IPS-18a (cell line): ENCODE results near the gene ADGRL3.

Experiments used
- H3K27ac ChIP-seq: one replicate; pipeline ENCODE4 v1.5.1; 2013; ENCODE audit warnings: low read length
- H3K27me3 ChIP-seq: one replicate; pipeline ENCODE4 v1.6.1; 2013; ENCODE audit warnings: mild to moderate bottlenecking, low read length; ENCODE audit not compliant: control insufficient read depth, insufficient read depth
- H3K36me3 ChIP-seq: one replicate; pipeline ENCODE4 v1.6.1; 2013; ENCODE audit warnings: low read depth, low read length; ENCODE audit not compliant: control insufficient read depth
- H3K4me1 ChIP-seq: one replicate; pipeline ENCODE4 v1.6.1; 2013; ENCODE audit warnings: low read depth, low read length; ENCODE audit not compliant: control insufficient read depth
- H3K4me3 ChIP-seq: one replicate; pipeline ENCODE4 v1.5.1; 2013; ENCODE audit warnings: low read length
- H3K9ac ChIP-seq: one replicate; pipeline ENCODE4 v1.6.1; 2013; ENCODE audit warnings: mild to moderate bottlenecking, low read length, moderate library complexity
- H3K9me3 ChIP-seq: one replicate; pipeline ENCODE4 v1.6.1; 2013; ENCODE audit warnings: low read depth, low read length; ENCODE audit not compliant: control insufficient read depth

ADGRL3 gene

GRCh38 chr4:61571761-61572559, 371.8 kb downstream of the ADGRL3 start:
- Histone ChIP-seq H3K27ac (no peak overlapping the region), H3K27me3 (no peaks in the 10 kb centered on the region), H3K9me3 (no peaks in the 10 kb centered on the region), H3K36me3 (no peaks in the 10 kb centered on the region), H3K4me3 (no peak overlapping the region), H3K9ac (no peak overlapping the region), H3K4me1 (no peaks in the 10 kb centered on the region)

DNA sequence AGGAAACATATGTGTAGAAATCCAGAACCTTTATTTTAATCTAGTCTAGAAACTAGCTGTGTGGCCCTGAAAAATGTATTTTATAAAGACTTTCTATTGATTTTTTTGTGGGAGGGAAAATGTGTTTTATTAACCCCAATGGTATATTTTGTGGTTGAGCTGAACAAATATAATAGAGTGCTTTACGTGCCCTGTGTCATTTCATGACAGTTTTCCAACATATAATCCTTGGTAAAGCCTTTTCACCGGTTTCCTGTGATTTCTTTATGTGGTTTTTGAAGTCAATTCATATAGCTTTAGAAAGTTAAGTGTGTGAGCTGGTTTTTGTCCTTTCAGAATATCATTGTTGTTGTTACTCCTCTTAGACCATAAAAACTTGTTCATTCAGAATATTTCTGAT, 375.7 kb downstream of the ADGRL3 start:
- no peaks in the 10 kb centered on the region for H3K27me3 ChIP-seq

GRCh38 chr4:61579786-61580185, 379.7 kb downstream of the ADGRL3 start:
- no peaks in the 10 kb centered on the region for H3K27me3 ChIP-seq
- no peak overlapping the region for H3K27ac ChIP-seq
- no peaks in the 10 kb centered on the region for H3K36me3 ChIP-seq
- no peaks in the 10 kb centered on the region for H3K4me1 ChIP-seq
- no peak overlapping the region for H3K9ac ChIP-seq
- H3K9me3 ChIP-seq = no peaks in the 10 kb centered on the region
- no peak overlapping the region for H3K4me3 ChIP-seq

More for the DNA sequence above, 375.7 kb downstream of the ADGRL3 start:
- H3K9me3 ChIP-seq = no peaks in the 10 kb centered on the region
- H3K4me3 ChIP-seq = no peak overlapping the region
- no peak overlapping the region for H3K27ac ChIP-seq
- H3K36me3 ChIP-seq = no peaks in the 10 kb centered on the region
- H3K9ac ChIP-seq = no peak overlapping the region
- no peaks in the 10 kb centered on the region for H3K4me1 ChIP-seq

GRCh38 chr4:61580721-61581377, 380.7 kb downstream of the ADGRL3 start:
- H3K9me3 ChIP-seq = no peaks in the 10 kb centered on the region
- no peaks in the 10 kb centered on the region for H3K36me3 ChIP-seq
- no peaks in the 10 kb centered on the region for H3K4me1 ChIP-seq
- H3K27ac ChIP-seq = no peak overlapping the region
- no peak overlapping the region for H3K4me3 ChIP-seq
- H3K9ac ChIP-seq = no peak overlapping the region
- H3K27me3 ChIP-seq = no peaks in the 10 kb centered on the region

- H3K36me3 ChIP-seq = no peaks in the 10 kb centered on the region
- no peak overlapping the region for H3K4me3 ChIP-seq
- H3K9me3 ChIP-seq = no peaks in the 10 kb centered on the region
- no peak overlapping the region for H3K27ac ChIP-seq
- no peaks in the 10 kb centered on the region for H3K4me1 ChIP-seq
- no peak overlapping the region for H3K9ac ChIP-seq
- H3K27me3 ChIP-seq = no peaks in the 10 kb centered on the region
Measured at GRCh38 chr4:61583696-61584095, 383.6 kb downstream of the ADGRL3 start.

- H3K9ac ChIP-seq = no peak overlapping the region
- H3K27ac ChIP-seq = no peak overlapping the region
- H3K4me3 ChIP-seq = no peak overlapping the region
- H3K9me3 ChIP-seq = no peaks in the 10 kb centered on the region
- no peaks in the 10 kb centered on the region for H3K36me3 ChIP-seq
- no peaks in the 10 kb centered on the region for H3K27me3 ChIP-seq
- H3K4me1 ChIP-seq = no peaks in the 10 kb centered on the region
Measured at GRCh38 chr4:61588621-61589402, 388.7 kb downstream of the ADGRL3 start.

DNA sequence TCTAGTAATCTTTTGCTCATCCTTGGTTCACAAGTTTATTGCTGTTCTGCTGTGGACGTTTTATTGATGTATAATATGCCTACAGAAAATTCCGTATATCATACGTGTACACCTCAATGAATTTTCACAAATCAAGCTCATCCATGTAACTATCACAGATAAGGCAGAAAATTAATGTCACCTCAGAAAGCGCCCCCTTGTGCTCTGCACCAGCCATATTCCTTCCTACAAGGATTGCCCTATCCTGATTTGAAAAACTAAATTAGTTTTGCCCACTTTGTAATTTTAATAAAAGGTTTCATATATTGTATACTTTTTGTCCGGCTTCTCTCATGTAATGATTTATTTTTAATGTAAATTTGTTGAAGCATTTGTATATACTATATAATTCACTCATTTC, 390.8 kb downstream of the ADGRL3 start:
- Histone ChIP-seq H3K4me3 (no peak overlapping the region), H3K36me3 (no peaks in the 10 kb centered on the region), H3K9me3 (no peaks in the 10 kb centered on the region), H3K27me3 (no peaks in the 10 kb centered on the region), H3K9ac (no peak overlapping the region), H3K4me1 (no peaks in the 10 kb centered on the region), H3K27ac (no peak overlapping the region)

DNA sequence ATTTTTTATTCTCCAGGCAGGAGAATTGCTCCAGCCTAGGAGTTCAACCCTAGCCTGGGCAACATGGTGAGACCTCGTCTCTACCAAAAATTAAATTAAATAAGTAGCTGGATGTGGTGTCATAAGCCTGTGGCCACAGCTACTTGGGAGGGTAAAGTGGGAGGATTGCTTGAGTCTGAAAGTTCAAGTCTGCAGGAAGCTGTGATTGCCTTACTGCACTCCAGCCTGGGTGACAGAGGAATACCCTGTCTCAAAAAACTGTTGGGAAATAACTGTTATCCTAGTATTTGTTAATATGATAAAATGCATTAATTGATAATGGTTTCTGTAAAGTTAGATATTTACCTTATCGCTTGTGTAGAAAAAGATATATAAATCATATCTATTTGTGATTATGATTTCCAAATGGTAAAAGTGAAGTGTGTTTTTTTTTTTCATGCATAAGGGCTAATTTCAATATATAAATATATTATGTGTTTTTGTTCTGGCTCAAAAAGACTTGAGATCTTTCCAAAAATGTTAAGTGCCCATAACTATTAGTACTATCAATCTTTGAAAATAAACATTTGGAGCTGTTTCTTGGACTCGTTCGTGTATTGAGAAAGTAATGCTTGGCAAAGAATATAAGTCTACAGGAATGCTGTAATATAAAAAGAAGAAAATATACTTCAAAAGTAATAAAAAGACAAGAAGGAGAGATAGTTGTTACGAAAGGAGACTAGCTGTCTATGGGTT, 396.6 kb downstream of the ADGRL3 start:
- no peak overlapping the region for H3K9ac ChIP-seq
- H3K9me3 ChIP-seq = no peaks in the 10 kb centered on the region
- no peaks in the 10 kb centered on the region for H3K36me3 ChIP-seq
- H3K27ac ChIP-seq = no peak overlapping the region
- H3K4me1 ChIP-seq = no peaks in the 10 kb centered on the region
- H3K27me3 ChIP-seq = no peaks in the 10 kb centered on the region
- H3K4me3 ChIP-seq = no peak overlapping the region

- Histone ChIP-seq H3K9ac (no peak overlapping the region), H3K27me3 (no peaks in the 10 kb centered on the region), H3K27ac (no peak overlapping the region), H3K9me3 (no peaks in the 10 kb centered on the region), H3K4me1 (peaks cover 9% of the 10 kb centered on the region), H3K4me3 (no peak overlapping the region), H3K36me3 (no peaks in the 10 kb centered on the region)
Measured at GRCh38 chr4:61603086-61603485, 403.0 kb downstream of the ADGRL3 start.

DNA sequence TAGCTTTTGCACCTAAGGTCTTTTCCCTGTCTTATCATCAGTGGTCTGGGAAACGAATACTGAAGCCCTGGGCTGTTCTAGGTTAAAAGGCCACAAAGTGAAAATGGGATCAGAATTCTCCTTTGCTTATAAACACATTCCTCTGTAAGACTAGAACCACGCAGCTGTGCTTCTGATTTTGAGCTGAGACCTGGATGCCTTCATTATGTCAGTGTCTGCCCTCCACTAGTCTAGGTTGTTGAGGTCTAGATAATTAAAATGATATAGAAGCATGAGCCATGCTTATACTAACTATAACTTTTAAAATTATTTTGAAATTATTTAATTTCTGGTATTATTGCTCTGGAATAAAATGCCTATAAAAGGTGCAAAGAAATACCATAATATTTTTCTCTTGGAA, 403.9 kb downstream of the ADGRL3 start:
- H3K27ac ChIP-seq = no peak overlapping the region
- peaks cover 9% of the 10 kb centered on the region for H3K4me1 ChIP-seq
- no peaks in the 10 kb centered on the region for H3K36me3 ChIP-seq
- H3K9ac ChIP-seq = no peak overlapping the region
- no peaks in the 10 kb centered on the region for H3K9me3 ChIP-seq
- no peaks in the 10 kb centered on the region for H3K27me3 ChIP-seq
- no peak overlapping the region for H3K4me3 ChIP-seq

GRCh38 chr4:61605984-61606383, 405.9 kb downstream of the ADGRL3 start:
- Histone ChIP-seq H3K36me3 (no peaks in the 10 kb centered on the region), H3K27ac (no peak overlapping the region), H3K4me3 (no peak overlapping the region), H3K9me3 (no peaks in the 10 kb centered on the region), H3K27me3 (no peaks in the 10 kb centered on the region), H3K9ac (no peak overlapping the region), H3K4me1 (peaks cover 9% of the 10 kb centered on the region)
